LNCAP (cell line): Measurements from ENCODE around the gene HTR1D.

Experiments used
- TF ChIP-seq, protein P1 (sequence below): fragments of 450-650 bp; IDR thresholded peaks from 2 replicates; pipeline ENCODE4 v1.5.1; 2017; ENCODE audit warnings: mild to moderate bottlenecking

HTR1D gene

DNA sequence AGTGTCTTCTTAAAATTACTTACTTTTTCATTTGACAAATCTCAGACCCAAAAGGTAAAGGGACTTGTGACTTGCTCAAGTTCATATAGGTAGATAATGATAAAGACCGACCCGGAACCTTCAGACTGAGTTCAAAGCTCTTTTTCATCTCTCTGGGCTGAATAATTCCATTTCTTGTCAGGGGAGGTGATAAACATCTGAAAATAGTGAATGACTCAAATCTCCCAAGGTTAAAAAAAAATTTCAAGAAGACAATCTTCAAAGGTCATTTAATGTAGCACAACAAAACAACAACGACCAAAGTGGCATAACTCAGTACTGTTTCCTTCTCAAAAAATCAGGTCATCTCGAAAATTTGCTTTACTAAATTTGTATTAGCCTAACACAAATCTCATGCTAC is 69.2 kb downstream of the HTR1D start:
- TF ChIP-seq, protein P1, sequence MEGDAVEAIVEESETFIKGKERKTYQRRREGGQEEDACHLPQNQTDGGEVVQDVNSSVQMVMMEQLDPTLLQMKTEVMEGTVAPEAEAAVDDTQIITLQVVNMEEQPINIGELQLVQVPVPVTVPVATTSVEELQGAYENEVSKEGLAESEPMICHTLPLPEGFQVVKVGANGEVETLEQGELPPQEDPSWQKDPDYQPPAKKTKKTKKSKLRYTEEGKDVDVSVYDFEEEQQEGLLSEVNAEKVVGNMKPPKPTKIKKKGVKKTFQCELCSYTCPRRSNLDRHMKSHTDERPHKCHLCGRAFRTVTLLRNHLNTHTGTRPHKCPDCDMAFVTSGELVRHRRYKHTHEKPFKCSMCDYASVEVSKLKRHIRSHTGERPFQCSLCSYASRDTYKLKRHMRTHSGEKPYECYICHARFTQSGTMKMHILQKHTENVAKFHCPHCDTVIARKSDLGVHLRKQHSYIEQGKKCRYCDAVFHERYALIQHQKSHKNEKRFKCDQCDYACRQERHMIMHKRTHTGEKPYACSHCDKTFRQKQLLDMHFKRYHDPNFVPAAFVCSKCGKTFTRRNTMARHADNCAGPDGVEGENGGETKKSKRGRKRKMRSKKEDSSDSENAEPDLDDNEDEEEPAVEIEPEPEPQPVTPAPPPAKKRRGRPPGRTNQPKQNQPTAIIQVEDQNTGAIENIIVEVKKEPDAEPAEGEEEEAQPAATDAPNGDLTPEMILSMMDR, result no peak
